Measurements from ENCODE around the gene TBATA.

The TBATA gene

GRCh38 chr10:70807556-70807955 is 22.4 kb upstream of the TBATA start:
- no peak for DNase-seq

GRCh38 chr10:70806841-70807240 is 21.7 kb upstream of the TBATA start:
- no peak for DNase-seq

GRCh38 chr10:70805619-70806215 is 20.5 kb upstream of the TBATA start:
- no peak for DNase-seq

- DNase-seq = no peak
Observed at GRCh38 chr10:70804421-70804808, 19.2 kb upstream of the TBATA start.

DNA sequence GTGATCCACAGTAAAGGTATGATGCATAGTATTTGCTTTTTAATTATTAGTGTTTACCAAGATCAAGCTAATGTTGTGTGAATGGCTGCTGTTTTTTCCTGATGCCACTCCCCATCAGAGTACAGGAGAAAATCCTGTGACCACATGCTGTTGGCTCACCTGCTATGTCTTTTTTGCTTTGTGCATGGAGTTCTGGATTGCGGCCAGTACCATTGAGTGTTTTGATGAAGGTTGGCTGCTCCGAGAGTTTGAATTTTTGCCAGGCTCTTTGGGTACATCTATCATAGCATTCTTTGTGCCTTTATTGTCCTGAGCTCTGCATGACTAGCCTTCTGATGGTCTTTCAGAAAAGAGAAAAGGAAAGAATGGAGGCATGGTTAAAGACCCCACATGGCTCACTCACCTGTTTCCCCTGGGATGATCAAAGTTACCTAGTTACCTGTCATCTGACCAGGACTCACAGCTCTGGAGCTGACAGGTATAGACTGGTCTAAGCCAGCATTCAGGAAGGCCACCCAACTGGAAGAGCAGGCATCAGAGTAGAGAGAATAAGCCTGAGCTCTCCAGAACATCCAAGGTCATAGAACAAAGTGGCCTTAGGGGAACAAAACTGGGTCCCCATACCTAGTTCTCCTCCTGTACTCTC is 18.7 kb upstream of the TBATA start:
- DNase-seq = no peak

DNA sequence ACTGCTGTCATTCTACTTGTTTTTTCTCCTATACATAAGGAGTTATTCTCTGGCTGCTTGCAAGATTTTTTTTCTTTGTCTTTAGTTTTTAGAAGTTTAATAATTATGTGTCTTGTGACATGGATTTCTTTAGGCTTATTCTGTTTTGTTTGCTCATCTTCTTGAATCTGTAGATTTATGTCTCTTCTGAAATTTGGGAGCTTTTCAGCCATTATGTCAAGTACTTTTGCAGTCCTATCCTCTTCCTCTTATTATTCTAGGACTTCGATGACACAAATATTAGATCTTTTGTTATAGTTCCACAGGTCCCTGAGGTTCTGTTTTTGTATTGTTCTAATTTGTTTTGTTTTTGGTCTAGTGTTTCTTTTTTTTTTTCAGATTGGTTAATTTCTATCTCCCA is 16.7 kb upstream of the TBATA start:
- DNase-seq = no peak

DNA sequence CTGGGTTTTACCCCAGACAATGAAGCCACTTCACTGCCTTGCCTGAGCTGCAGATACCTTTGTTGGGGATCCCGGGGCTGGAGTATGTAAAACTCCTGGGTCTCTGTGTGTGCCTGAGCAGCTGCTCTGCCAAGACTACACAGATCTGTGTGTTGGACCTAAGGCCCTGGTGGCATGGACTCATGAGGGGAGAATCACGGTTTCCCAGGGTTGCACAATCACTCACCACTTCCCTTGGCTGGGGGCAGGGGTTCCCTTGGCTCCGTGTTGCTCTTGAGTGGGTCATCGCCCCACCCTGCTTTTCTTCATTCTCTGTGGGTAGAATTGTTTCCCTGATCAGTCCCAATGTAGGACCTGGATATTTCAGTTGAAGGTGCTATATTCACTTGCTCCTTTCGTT is 13.9 kb upstream of the TBATA start:
- no peak for DNase-seq

DNA sequence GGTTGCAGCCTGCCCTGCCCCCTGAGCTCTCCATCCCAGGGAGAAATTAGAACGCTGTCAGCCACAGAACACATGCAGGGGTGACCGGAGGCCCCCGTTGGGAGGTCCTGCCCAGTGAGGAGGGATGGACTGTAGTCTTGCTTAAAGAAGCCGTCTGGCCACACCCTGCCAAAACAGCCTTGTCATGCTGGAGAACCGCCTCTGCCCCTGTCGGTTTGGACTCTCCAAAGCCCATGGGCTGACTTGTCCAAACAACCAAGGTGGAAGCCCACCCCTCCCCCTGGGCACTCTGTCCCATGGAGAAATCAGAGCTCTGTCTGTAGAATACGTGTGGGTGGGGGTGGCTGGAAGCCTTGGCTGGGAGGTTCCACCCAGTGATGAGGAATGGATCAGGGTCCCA is 12.7 kb upstream of the TBATA start:
- DNase-seq = no peak

GRCh38 chr10:70795613-70796012 is 10.4 kb upstream of the TBATA start:
- DNase-seq = no peak

DNA sequence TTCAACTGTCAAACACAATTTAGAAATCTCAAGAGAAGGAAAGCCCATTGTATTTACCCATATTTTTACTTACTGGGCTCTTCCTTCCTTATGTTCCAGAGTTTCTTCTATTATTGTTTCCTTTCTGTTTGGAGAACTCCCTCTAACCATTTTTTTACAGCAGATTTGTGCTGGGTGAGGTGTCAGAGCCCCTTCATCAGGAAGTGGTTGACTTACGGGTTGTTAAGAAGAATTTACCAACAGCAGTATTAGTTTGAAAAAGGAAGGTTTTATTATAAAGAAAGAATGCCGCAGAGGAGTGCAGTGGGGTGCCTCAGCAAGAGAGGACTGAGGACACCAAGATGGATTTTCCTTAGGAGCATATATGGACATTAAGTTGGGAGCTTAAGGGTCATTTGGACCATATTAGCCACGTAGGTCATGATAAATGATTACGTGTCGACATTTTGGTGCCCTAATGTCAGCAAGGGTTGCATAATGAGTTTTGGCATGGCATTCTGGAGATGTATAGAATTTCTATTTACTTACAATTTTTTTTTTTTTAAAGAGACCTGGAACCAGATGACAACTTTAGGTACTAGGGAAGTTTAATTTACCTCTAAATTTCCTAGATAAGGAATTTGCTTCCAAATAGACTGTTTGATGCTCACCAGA is 6.3 kb upstream of the TBATA start:
- no peak for DNase-seq

DNA sequence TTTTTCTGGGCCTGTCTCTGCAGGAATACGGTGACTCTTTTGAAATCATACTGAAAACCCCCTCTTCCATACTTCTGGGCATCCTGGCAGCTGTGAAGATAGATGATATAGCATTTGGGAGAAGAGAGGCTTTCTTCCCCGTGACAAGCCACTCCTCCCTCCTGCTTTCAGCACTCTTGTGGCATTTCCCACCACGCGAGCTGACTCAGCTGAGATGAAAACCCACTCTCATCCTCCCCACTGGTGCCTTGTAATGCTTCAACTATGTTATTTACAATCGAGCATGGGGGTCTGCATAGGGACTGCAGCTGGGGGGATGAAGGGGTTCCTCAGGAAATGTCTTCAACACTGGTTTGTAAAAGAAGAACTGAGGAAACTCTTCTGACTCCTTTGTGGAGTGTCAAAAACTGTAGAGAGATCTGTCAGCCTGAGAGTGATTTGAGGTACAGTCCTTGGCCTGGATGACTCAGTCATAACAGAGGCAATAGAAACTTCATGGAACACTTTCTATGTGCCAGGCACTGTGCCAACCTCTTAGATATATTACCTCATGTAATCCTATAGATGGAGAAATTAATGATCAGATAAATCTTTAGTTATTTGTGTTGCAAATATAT is 1.7 kb upstream of the TBATA start:
- no peak for DNase-seq

DNA sequence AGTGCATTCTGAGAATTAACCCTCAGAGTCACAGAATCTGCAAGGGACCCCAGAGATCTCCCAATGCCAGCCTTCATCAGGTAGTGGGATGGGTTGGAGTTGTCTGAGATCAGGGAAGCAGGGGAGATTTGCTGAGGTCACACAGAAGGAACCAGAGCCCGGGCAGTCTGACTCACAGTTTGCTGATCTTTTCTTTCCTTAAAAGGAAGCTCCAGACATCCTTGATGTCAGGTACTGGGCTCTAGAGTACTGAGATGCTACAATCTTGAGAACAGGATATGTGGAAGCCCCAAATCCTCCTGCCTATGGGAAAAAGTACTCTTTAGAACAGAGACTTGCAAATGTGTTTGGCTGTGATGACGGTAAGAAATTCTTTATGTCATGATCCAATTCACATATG is 706 bp downstream of the TBATA start:
- no peak for DNase-seq

GRCh38 chr10:70784016-70784415 is 1.2 kb downstream of the TBATA start:
- no peak for DNase-seq

- DNase-seq = no peak
Observed at GRCh38 chr10:70782746-70783680, 2.2 kb downstream of the TBATA start.

DNA sequence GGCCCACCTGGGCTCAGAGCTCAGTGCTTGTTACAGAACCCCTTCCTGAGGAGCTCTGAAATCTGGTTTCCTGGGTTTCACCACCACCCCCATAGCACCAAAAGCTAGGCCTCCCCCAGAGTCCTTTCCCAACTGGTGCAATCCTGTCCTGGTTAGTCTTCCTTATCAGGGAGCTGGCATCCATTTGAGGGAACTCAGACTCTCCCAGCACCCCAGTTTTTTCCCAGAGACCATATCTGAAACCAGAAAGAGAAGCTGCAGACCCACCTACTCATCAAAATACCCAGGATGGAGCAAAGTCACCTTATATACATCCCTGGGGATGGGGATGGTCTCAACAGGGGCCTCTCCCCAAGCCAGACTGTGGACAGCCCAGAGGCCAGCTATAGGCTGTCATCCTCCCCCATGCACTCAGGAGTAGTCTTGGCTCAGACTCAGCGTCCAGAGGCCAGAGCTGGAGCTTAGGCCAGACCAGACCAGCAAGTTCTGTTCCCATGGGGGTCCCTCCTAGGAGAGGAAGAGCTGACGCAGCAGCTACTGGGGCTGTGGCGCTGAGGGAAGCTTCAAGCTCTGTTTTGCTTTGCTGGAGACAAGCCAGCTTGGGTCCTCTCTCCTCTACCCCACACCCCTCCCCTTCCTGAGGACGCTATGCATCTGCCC is 3.0 kb downstream of the TBATA start:
- no peak for DNase-seq

DNA sequence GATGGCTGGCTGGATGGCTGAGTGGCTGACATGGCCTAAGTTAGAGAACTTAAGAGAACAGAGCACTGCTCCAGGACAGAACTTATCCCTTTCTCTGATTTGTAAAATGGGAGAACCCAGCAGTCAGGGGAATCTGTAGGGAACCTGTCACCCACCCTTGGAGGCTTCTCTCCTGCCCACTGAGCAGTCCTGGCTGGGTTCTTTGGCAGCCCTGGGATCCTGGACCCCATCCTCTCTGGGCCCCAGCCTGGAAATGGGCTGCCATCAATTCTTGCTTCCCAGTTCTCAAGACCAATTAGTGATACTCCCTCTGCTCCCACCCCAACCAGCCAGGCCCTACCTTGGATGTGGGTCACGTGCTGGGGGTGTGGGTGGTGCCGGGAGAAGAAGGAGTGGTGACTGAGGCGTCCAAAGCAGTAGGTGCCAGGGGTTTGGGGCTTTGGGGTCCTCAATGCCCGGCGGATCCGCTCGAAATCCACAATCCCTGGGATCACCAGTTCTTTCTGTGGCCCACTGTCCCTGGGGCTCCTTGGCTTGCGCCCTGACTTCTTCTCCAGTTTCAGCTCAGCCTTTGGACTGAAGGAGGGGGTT is 3.6 kb downstream of the TBATA start:
- DNase-seq = no peak

DNA sequence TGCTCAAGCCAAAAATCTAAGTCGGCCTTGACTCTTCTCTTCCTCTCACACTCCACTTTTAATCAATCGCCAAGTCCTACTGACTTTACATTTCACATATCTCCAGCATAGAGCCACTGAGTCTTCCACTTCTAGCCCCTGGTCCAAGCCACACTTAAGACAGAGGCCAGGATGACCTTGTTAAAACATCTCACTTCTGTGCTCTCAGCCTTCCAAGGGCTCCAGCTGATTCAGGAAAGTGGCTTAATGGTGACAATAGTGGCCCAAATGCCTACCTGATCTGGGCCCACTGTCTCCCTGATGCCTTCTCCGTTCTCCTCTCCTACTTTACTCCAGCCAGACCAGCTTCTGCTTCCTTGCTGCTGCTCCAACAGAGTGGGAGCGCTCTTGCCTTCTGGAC is 4.4 kb downstream of the TBATA start:
- no peak for DNase-seq

DNA sequence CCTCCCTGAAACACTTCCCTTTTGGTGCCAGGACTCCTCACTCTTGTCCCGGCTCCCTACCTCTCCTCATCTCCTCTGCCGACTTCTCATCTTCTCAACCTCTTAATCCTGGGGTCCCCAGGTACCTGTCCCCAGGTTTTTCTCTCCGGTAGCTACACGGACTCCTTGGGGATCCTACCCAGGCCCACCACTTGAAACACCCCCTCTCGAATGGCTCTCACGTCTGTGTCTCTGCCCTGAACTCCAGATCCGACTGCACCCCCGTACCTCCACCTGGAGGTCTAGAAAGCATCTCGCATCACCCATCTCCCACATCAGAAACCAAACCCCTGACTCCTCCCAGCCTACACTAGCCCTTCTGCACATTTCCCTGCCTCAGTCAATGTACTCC is 4.8 kb downstream of the TBATA start:
- no peak for DNase-seq

GRCh38 chr10:70779511-70780369 is 5.4 kb downstream of the TBATA start:
- DNase-seq = peak; percentile 2 to 35

DNA sequence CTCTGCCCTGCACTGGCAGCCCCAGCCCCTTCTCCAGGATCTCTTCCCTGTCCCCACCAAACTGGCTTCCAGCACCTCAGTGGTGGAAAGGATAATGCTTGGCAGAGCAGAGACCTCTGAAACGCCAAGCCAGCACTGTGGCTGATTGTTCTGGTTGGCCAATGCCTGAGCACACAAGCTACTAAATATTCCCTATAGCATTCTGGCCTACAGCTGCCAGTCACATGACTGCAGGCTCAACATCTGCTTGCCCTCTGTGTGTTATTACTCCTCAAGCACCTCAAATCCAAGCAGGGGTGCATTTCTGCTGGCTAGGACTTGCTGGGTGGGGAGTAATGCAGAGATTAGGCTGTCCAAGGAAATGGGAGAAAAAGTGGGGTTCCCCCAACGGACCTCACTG is 6.1 kb downstream of the TBATA start:
- no peak for DNase-seq

GRCh38 chr10:70778267-70778924 is 6.8 kb downstream of the TBATA start:
- no peak for DNase-seq

Data from CD4-positive, alpha-beta T cell treated with Interleukin-4 for 1 hour (primary cell).